Muscle of arm (tissue), 12 donors: ENCODE measurements around the gene DCAF8L1. TPM values are rescaled to one million over a fixed set of nuclear protein-coding genes. Genes with fewer than 3 reads are reported as not detected.

Experiments used
- polyA plus RNA-seq, 12 donors: library from polyadenylated mRNA; unstranded; fragments of 120-200 nt; gene quantifications; one replicate each; pipeline ENCODE4 v1.2.1, GENCODE V29; 2013; ENCODE audit not compliant: insufficient read length in 12 of 12

Gene DCAF8L1
- polyA plus RNA-seq, 12 donors, result not detected

Other genes with a start within 250 kb of the DCAF8L1 start
- not detected for gene MAGEB10, start 173.5 kb downstream of the DCAF8L1 start, polyA plus RNA-seq